Stimulated activated CD4-positive, alpha-beta T cell treated with anti-CD3 and anti-CD28 coated beads, Interleukin-4, amount 100 ng/mL, for 1 hour (primary cell): ENCODE measurements around the gene KIAA0753.

Experiments used
- DNase-seq: peaks from one replicate; pipeline ENCODE4 v3.0.0-alpha.2; 2020

The KIAA0753 gene

DNA sequence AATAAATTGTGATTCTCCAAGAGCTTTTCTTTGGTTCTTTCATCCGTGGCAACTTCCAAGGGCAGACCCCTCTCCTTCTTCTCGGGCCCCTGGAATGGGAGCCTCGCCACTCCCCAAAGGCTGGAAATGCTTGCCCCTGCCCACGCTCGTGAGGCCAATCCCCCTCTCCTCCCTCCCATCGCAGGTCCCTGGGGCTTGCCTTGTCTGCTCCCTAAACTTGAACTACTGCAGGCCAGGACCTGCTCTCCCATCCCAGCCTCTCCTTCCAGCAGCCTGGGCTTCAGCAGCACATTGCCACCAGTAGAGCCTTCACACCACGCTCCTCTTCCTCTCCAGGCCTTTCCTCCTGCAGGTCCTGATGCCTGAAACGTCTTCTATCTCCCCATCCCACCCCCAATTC lies 95.2 kb downstream of the KIAA0753 start:
- DNase-seq = no peak

DNA sequence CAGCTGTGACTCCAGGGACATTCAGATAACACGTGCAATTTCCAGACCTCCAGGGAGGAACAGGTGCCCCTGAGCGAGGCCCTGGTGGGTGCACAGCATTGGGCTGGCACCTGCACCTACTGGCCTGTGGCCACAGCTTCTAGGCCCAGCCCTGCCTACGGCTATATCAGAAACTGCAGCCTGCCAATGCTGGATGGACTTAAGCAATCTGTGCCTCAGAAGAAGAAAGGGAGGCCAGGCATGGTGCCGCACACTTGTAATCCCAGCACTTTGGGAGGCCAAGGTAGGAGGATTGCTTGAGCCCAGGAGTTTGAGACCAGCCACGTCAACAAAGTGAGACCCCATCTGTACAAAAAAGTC lies 96.5 kb downstream of the KIAA0753 start:
- DNase-seq = no peak

DNA sequence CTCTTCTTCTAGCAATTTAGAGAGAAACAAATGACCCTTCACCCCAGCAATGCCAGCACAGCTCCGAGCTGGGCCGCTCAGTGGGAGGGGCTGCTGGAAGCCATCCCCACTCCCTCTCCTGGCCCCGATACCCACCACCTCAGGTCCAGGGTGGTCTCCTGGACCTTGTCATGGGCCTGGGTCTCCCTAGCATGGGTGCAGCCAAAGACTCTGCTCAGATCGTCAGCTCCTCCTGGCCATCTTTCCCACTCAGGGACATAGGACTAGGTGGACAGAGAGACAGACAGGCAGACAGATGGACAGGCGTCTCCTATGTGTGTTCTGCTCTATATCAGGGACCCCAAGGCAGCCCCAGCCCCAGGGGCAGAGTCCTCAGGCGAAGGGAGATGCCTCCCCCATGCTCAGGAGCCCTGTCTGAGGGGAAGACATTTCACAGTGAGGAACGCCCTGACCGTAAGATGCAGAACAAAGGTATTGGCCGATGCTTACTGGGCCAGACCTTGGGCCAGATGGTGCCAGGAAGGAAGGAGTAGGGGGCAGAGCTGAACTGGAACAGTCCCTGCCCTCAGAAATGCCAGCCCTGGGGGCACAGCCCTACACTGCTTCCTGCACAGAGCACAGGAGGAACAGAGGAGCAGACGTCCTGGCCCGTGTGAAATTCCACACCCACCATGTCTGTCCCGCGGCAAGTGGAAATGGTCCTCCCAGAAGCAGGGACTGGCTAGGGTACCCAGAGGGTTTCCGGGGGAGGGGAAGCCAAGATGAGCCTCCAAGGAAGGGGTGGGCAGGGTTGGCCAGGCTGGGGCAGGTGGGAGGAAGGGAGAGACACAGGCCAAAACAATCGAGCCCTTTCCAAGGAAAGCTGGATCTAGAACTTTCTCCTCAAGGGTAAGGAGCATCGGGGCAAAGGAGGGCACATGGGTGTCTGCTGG lies 97.2 kb downstream of the KIAA0753 start:
- DNase-seq = no peak

DNA sequence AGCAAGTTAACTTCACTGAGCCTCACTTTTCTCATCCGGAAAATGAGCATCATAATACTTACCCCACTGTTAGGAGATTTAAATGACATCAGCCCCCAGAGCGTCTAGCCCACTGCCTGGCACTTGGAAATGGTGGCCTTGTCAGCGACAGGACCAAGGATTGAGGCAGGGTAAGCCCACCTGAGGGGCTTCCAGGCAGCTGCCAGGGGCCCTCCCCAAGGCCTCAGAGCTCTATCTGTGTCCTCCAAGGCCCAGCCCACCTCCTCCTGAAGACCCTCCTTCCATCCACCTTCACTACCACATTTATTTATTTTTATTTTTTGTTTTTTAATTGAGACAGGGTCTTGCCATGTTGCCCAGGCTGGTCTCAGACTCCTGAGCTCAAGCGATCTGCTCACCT lies 97.9 kb downstream of the KIAA0753 start:
- DNase-seq = no peak

DNA sequence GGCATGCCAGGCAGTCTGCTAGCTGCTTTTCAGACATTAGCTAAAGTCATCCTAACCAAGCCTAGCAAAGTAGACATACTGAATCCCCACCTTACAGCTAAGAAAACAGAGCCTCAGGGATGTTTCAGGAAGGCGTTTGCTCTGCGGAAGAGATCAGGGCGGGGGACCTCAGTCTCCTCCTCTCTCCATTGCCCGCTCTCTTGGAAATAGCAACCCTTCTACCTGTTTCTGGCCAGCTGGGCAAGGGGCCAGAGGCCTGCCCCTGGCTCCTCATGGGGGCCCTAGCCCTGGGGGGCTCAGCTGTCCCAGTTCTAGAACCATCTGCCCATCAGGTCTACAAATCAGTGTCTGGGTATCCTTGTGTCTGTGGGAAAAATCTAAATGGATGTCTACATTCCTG lies 98.6 kb downstream of the KIAA0753 start:
- no peak for DNase-seq

- DNase-seq = no peak
These were observed 100.6 kb downstream of the KIAA0753 start for GRCh38 chr17:6539871-6540270.

DNA sequence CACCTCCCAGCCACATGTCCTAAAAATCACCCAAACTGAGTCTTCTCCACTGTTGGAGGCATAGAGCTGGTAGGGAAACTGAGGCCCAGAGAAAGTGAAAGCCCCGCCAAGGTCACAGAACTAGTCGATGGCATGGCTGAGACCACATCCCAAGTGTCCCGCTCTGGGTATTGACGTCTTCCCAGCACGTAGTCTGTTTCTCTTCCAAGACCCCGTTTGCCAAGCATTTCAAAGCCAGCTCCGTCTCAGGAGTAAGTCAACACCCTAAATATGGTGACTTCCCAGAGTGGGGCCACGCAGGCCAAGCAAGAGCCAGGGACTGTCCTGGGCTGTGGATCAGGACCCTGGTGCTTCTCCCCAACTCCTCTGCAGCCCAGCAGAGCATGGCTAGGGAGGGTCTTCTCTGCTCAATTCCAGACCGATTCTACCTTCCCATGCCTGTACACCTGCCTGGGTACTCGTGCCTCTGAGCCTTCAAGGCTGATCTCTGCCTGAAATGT lies 103.9 kb downstream of the KIAA0753 start:
- no peak for DNase-seq

DNA sequence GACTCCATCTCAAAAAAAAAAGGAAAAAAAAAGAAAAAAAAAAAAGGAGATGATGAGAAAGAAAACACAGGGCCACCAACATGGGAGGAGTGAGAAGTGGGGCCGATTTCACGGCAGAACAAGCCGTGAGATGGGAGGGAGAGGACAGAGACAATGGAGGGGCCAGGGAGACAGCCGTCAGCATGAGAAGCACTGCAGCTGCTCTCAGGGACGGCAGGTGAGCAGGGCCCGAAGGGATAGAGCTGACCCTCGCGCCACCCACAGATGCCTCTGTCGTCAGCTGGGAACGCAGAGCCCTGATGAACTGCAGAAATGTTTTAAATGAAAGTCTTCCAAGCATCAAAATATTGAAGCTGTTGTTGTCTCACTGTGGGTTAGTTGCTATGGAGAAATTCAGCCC lies 104.5 kb downstream of the KIAA0753 start:
- no peak for DNase-seq

GRCh38 chr17:6534846-6535514 lies 105.5 kb downstream of the KIAA0753 start:
- DNase-seq = no peak

- DNase-seq = no peak
These were observed 108.0 kb downstream of the KIAA0753 start for GRCh38 chr17:6532441-6532885.

GRCh38 chr17:6531575-6531974 lies 108.9 kb downstream of the KIAA0753 start:
- DNase-seq = no peak

- DNase-seq = no peak
These were observed 110.1 kb downstream of the KIAA0753 start for GRCh38 chr17:6530324-6530920.

GRCh38 chr17:6528557-6528956 lies 112.0 kb downstream of the KIAA0753 start:
- no peak for DNase-seq
